ENCODE measurements around the gene COPRS. TPM values are rescaled to one million over a fixed set of nuclear protein-coding genes. Genes with fewer than 3 reads are reported as not detected.

Gene COPRS
- total and polyA plus RNA-seq, 4 donors = 15.4 to 50.6 (median 27.6) TPM

- Histone ChIP-seq H3K27me3 (ENCODE audit: control insufficient read depth in 4 of 4, insufficient read depth in 4 of 4, low read length in 3 of 4) (no peaks in the 10 kb centered on the region), H3K9ac (ENCODE audit: low read depth in 1 of 2, low read length in 2 of 2) (no peak overlapping the region), H3K27ac (ENCODE audit: low read depth in 1 of 2, low read length in 2 of 2) (no peak overlapping the region), H3K4me1 (ENCODE audit: control insufficient read depth in 4 of 4, insufficient read depth in 4 of 4, low read length in 3 of 4) (no peaks in the 10 kb centered on the region), H3K4me3 (ENCODE audit: low read depth in 1 of 3, low read length in 3 of 3) (no peak overlapping the region), H3K36me3 (ENCODE audit: control insufficient read depth in 4 of 4, insufficient read depth in 3 of 4, low read depth in 1 of 4, low read length in 3 of 4) (no peaks in the 10 kb centered on the region), H3K9me3 (ENCODE audit: control insufficient read depth in 4 of 4, low read length in 3 of 4) (no peaks in the 10 kb centered on the region)
- no peak for DNase-seq (ENCODE audit: low spot score)
- TF ChIP-seq CTCF (IDR thresholded peaks at IDR 0.05; ENCODE audit: low read depth, low read length, missing input control) (no peak), HNF4G (IDR thresholded peaks at IDR 0.05) (no peak), ZBTB33 (IDR thresholded peaks at IDR 0.05) (no peak), EGR1 (IDR thresholded peaks at IDR 0.05; ENCODE audit: low read depth in 2 of 2) (no peak), FOXA1 (IDR thresholded peaks at IDR 0.05) (no peak), NR2F2 (IDR thresholded peaks at IDR 0.05) (no peak), YY1 (IDR thresholded peaks at IDR 0.05) (no peak), SP1 (IDR thresholded peaks at IDR 0.05) (no peak), ATF3 (IDR thresholded peaks at IDR 0.05) (no peak), TAF1 (conservative IDR thresholded peaks at IDR 0.05) (no peak), REST (IDR thresholded peaks at IDR 0.05) (no peak), MAX (IDR thresholded peaks at IDR 0.05) (no peak), GABPA (IDR thresholded peaks at IDR 0.05 in 1 of 2, conservative IDR thresholded peaks at IDR 0.05 in 1 of 2) (no peak), RXRA (IDR thresholded peaks at IDR 0.05) (no peak), JUND (IDR thresholded peaks at IDR 0.05) (no peak), HNF4A (conservative IDR thresholded peaks at IDR 0.05) (no peak), FOXA2 (IDR thresholded peaks at IDR 0.05) (no peak), RAD21 (IDR thresholded peaks at IDR 0.05) (no peak)
Observed at GRCh38 chr17:31908386-31908785, 49.3 kb upstream of the COPRS start.

All from liver (tissue), 9 donors.